IMR-90 (cell line): ENCODE measurements around the gene OR52E5.

Source experiments
- CTCF ChIP-seq: conservative IDR thresholded peaks from 2 replicates; pipeline ENCODE4 v1.5.1; 2012; ENCODE audit warnings: mild to moderate bottlenecking, low read depth, low read length, improper control_type of control experiment
- RFX5 ChIP-seq: IDR thresholded peaks from 2 replicates; pipeline ENCODE4 v1.8.0; 2012; ENCODE audit warnings: low read depth, mild to moderate bottlenecking, low read length, moderate library complexity

GRCh38 chr11:5941951-5942350 lies 48.9 kb downstream of the OR52E5 start, which contains the start of gene OR56A3:
- no peak for TF ChIP-seq RFX5
- TF ChIP-seq CTCF = no peak
